ENCODE results near the gene MALT1. TPM values are rescaled to one million over a fixed set of nuclear protein-coding genes. Genes with fewer than 3 reads are reported as not detected.

MALT1 gene
- total RNA-seq, 5 donors from 2014 or later (not counting 1 experiment from before 2014, with no cell fraction given), result 54.5 to 83.2 (median 69.5) TPM

- Histone ChIP-seq H3K4me1 (ENCODE audit: control insufficient read depth in 1 of 2, extremely low read depth in 1 of 2, insufficient read depth in 2 of 2, low read length in 2 of 2) (no peaks in the 10 kb centered on the region), H3K9me3 (no peaks in the 10 kb centered on the region), H3K36me3 (ENCODE audit: control insufficient read depth in 2 of 2, extremely low read depth in 1 of 2, insufficient read depth in 1 of 2, low read length in 1 of 2) (no peaks in the 10 kb centered on the region), H3K4me3 (ENCODE audit: control insufficient read depth in 1 of 2, extremely low read depth in 1 of 2, low read length in 1 of 2) (no peak overlapping the region), H3K27ac (ENCODE audit: low read length) (no peak overlapping the region), H3K27me3 (replicated peaks in 1 of 2; ENCODE audit: control insufficient read depth in 2 of 2, extremely low read depth in 1 of 2, insufficient read depth in 2 of 2, low read length in 1 of 2) (peaks cover 0 to 40% of the 10 kb centered on the region in 2 experiments)
- Mint-ChIP-seq H3K4me3 (no peak overlapping the region), H3K9me3 (no peaks in the 10 kb centered on the region), H3K27ac (no peak overlapping the region), H3K36me3 (no peaks in the 10 kb centered on the region), H3K27me3 (peaks cover 30 to 37% of the 10 kb centered on the region in 2 donors), H3K4me1 (peaks cover 0 to 4% (median 0%) of the 10 kb centered on the region in 3 donors)
- ChIA-PET POLR2A (no interaction called here), CTCF (interaction anchor here (0.9 to 1.2 kb wide), 2 partner anchors 9 to 284 kb away, joined by 3 read pairs; no protein-coding TSS in a partner anchor)
- WGBS (ENCODE audit: insufficient coverage), result 67% methylated on average over 1 of the region's 4 CpGs
- ATAC-seq (replicated peaks in 1 of 4), result no peak
- no peak for DNase-seq
Measured at GRCh38 chr18:58785870-58786269, 114.6 kb downstream of the MALT1 start.

- H3K4me3 Mint-ChIP-seq, result no peak overlapping the region
- no peaks in the 10 kb centered on the region for H3K9me3 Mint-ChIP-seq
- DNase-seq (no peak), ATAC-seq (replicated peaks in 1 of 4) (no peak)
- POLR2A ChIA-PET, result no interaction called here
- no peaks in the 10 kb centered on the region for H3K36me3 Mint-ChIP-seq
- H3K4me3 ChIP-seq (ENCODE audit: control insufficient read depth in 1 of 2, extremely low read depth in 1 of 2, low read length in 1 of 2), result no peak overlapping the region
- peaks cover 0 to 30% of the 10 kb centered on the region in 2 experiments for H3K27me3 ChIP-seq (replicated peaks in 1 of 2; ENCODE audit: control insufficient read depth in 2 of 2, extremely low read depth in 1 of 2, insufficient read depth in 2 of 2, low read length in 1 of 2)
- no peaks in the 10 kb centered on the region for H3K9me3 ChIP-seq
- no peak overlapping the region for H3K27ac Mint-ChIP-seq
- H3K4me1 ChIP-seq (ENCODE audit: control insufficient read depth in 1 of 2, extremely low read depth in 1 of 2, insufficient read depth in 2 of 2, low read length in 2 of 2), result no peaks in the 10 kb centered on the region
- H3K27me3 Mint-ChIP-seq, result peaks cover 27 to 35% of the 10 kb centered on the region in 2 donors
- H3K27ac ChIP-seq (ENCODE audit: low read length), result no peak overlapping the region
- no peaks in the 10 kb centered on the region for H3K36me3 ChIP-seq (ENCODE audit: control insufficient read depth in 2 of 2, extremely low read depth in 1 of 2, insufficient read depth in 1 of 2, low read length in 1 of 2)
- CTCF ChIA-PET, result interaction anchor here in 1 of 2 donors (0.6 kb wide), 1 partner anchor 173 kb away, joined by 6 read pairs; no protein-coding TSS in a partner anchor
- WGBS (ENCODE audit: insufficient coverage), result 85% methylated on average over 8 of the region's 14 CpGs
- peaks cover 0 to 4% (median 0%) of the 10 kb centered on the region in 3 donors for H3K4me1 Mint-ChIP-seq
Measured at GRCh38 chr18:58787536-58788149, 116.4 kb downstream of the MALT1 start.

GRCh38 chr18:58788470-58788869 lies 117.2 kb downstream of the MALT1 start:
- WGBS (ENCODE audit: insufficient coverage), result 94% methylated on average over 2 of the region's 3 CpGs
- H3K9me3 Mint-ChIP-seq, result no peaks in the 10 kb centered on the region
- Histone ChIP-seq H3K36me3 (ENCODE audit: control insufficient read depth in 2 of 2, extremely low read depth in 1 of 2, insufficient read depth in 1 of 2, low read length in 1 of 2) (no peaks in the 10 kb centered on the region), H3K4me1 (ENCODE audit: control insufficient read depth in 1 of 2, extremely low read depth in 1 of 2, insufficient read depth in 2 of 2, low read length in 2 of 2) (no peaks in the 10 kb centered on the region), H3K27ac (ENCODE audit: low read length) (no peak overlapping the region), H3K4me3 (ENCODE audit: control insufficient read depth in 1 of 2, extremely low read depth in 1 of 2, low read length in 1 of 2) (no peak overlapping the region), H3K27me3 (replicated peaks in 1 of 2; ENCODE audit: control insufficient read depth in 2 of 2, extremely low read depth in 1 of 2, insufficient read depth in 2 of 2, low read length in 1 of 2) (peaks cover 0 to 28% of the 10 kb centered on the region in 2 experiments), H3K9me3 (no peaks in the 10 kb centered on the region)
- ATAC-seq (replicated peaks in 1 of 4) (no peak), DNase-seq (no peak)
- H3K4me1 Mint-ChIP-seq, result peaks cover 0 to 4% (median 0%) of the 10 kb centered on the region in 3 donors
- peaks cover 30 to 32% of the 10 kb centered on the region in 2 donors for H3K27me3 Mint-ChIP-seq
- no peaks in the 10 kb centered on the region for H3K36me3 Mint-ChIP-seq
- ChIA-PET POLR2A (no interaction called here), CTCF (interaction anchor here (0.6 to 1.0 kb wide), 2 partner anchors 217 to 283 kb away, joined by 3 to 5 read pairs; no protein-coding TSS in a partner anchor)
- no peak overlapping the region for H3K27ac Mint-ChIP-seq
- H3K4me3 Mint-ChIP-seq, result no peak overlapping the region

GRCh38 chr18:58788971-58789875 lies 118.0 kb downstream of the MALT1 start:
- POLR2A ChIA-PET, result no interaction called here
- CTCF ChIA-PET, result interaction anchor here in 1 of 2 donors (1.0 kb wide), 1 partner anchor 282 kb away, joined by 3 read pairs; no protein-coding TSS in a partner anchor

GRCh38 chr18:58789876-58790240 lies 118.6 kb downstream of the MALT1 start:
- no peaks in the 10 kb centered on the region for H3K9me3 ChIP-seq
- no peaks in the 10 kb centered on the region for H3K36me3 ChIP-seq (ENCODE audit: control insufficient read depth in 2 of 2, extremely low read depth in 1 of 2, insufficient read depth in 1 of 2, low read length in 1 of 2)
- no peaks in the 10 kb centered on the region for H3K9me3 Mint-ChIP-seq
- H3K27me3 ChIP-seq (replicated peaks in 1 of 2; ENCODE audit: control insufficient read depth in 2 of 2, extremely low read depth in 1 of 2, insufficient read depth in 2 of 2, low read length in 1 of 2), result peaks cover 0 to 24% of the 10 kb centered on the region in 2 experiments
- ChIA-PET POLR2A (no interaction called here), CTCF (no interaction called here)
- no peak overlapping the region for H3K4me3 ChIP-seq (ENCODE audit: control insufficient read depth in 1 of 2, extremely low read depth in 1 of 2, low read length in 1 of 2)
- H3K27ac ChIP-seq (ENCODE audit: low read length), result no peak overlapping the region
- ATAC-seq (replicated peaks in 1 of 4), result no peak
- H3K36me3 Mint-ChIP-seq, result no peaks in the 10 kb centered on the region
- no peaks in the 10 kb centered on the region for H3K4me1 ChIP-seq (ENCODE audit: control insufficient read depth in 1 of 2, extremely low read depth in 1 of 2, insufficient read depth in 2 of 2, low read length in 2 of 2)
- WGBS (ENCODE audit: insufficient coverage), result 67% methylated on average over 1 of the region's 5 CpGs
- H3K4me1 Mint-ChIP-seq, result peaks cover 0 to 4% (median 0%) of the 10 kb centered on the region in 3 donors
- peaks cover 28 to 35% of the 10 kb centered on the region in 2 donors for H3K27me3 Mint-ChIP-seq
- no peak overlapping the region for H3K4me3 Mint-ChIP-seq
- H3K27ac Mint-ChIP-seq, result no peak overlapping the region
- DNase-seq, result no peak

More at GRCh38 chr18:58788971-58789875, 118.0 kb downstream of the MALT1 start:
- peaks cover 31 to 34% of the 10 kb centered on the region in 2 donors for H3K27me3 Mint-ChIP-seq
- Histone ChIP-seq H3K4me1 (ENCODE audit: control insufficient read depth in 1 of 2, extremely low read depth in 1 of 2, insufficient read depth in 2 of 2, low read length in 2 of 2) (no peaks in the 10 kb centered on the region), H3K27ac (ENCODE audit: low read length) (no peak overlapping the region), H3K4me3 (ENCODE audit: control insufficient read depth in 1 of 2, extremely low read depth in 1 of 2, low read length in 1 of 2) (no peak overlapping the region), H3K36me3 (ENCODE audit: control insufficient read depth in 2 of 2, extremely low read depth in 1 of 2, insufficient read depth in 1 of 2, low read length in 1 of 2) (no peaks in the 10 kb centered on the region), H3K9me3 (no peaks in the 10 kb centered on the region), H3K27me3 (replicated peaks in 1 of 2; ENCODE audit: control insufficient read depth in 2 of 2, extremely low read depth in 1 of 2, insufficient read depth in 2 of 2, low read length in 1 of 2) (peaks cover 0 to 30% of the 10 kb centered on the region in 2 experiments)
- DNase-seq (no peak), ATAC-seq (replicated peaks in 1 of 4) (no peak)
- no peaks in the 10 kb centered on the region for H3K36me3 Mint-ChIP-seq
- 89% methylated on average over 7 of the region's 11 CpGs for WGBS (ENCODE audit: insufficient coverage)
- H3K4me1 Mint-ChIP-seq, result peaks cover 0 to 4% (median 0%) of the 10 kb centered on the region in 3 donors
- H3K27ac Mint-ChIP-seq, result no peak overlapping the region
- no peak overlapping the region for H3K4me3 Mint-ChIP-seq
- no peaks in the 10 kb centered on the region for H3K9me3 Mint-ChIP-seq

GRCh38 chr18:58792086-58792485 lies 120.8 kb downstream of the MALT1 start:
- H3K36me3 Mint-ChIP-seq, result no peaks in the 10 kb centered on the region
- no peak overlapping the region for H3K4me3 ChIP-seq (ENCODE audit: control insufficient read depth in 1 of 2, extremely low read depth in 1 of 2, low read length in 1 of 2)
- no peaks in the 10 kb centered on the region for H3K9me3 Mint-ChIP-seq
- no peak for DNase-seq
- no peaks in the 10 kb centered on the region for H3K36me3 ChIP-seq (ENCODE audit: control insufficient read depth in 2 of 2, extremely low read depth in 1 of 2, insufficient read depth in 1 of 2, low read length in 1 of 2)
- H3K27me3 Mint-ChIP-seq, result peaks cover 27 to 33% of the 10 kb centered on the region in 2 donors
- no peak overlapping the region for H3K27ac Mint-ChIP-seq
- H3K4me1 ChIP-seq (ENCODE audit: control insufficient read depth in 1 of 2, extremely low read depth in 1 of 2, insufficient read depth in 2 of 2, low read length in 2 of 2), result no peaks in the 10 kb centered on the region
- no peaks in the 10 kb centered on the region for H3K9me3 ChIP-seq
- ATAC-seq (replicated peaks in 1 of 4), result no peak
- no peak overlapping the region for H3K4me3 Mint-ChIP-seq
- no peak overlapping the region for H3K27ac ChIP-seq (ENCODE audit: low read length)
- CTCF ChIA-PET, result interaction anchor here in 1 of 2 donors (0.9 kb wide), 1 partner anchor 10 kb away, joined by 3 read pairs; no protein-coding TSS in a partner anchor
- H3K27me3 ChIP-seq (replicated peaks in 1 of 2; ENCODE audit: control insufficient read depth in 2 of 2, extremely low read depth in 1 of 2, insufficient read depth in 2 of 2, low read length in 1 of 2), result peaks cover 0 to 23% of the 10 kb centered on the region in 2 experiments
- H3K4me1 Mint-ChIP-seq, result no peaks in the 10 kb centered on the region
- POLR2A ChIA-PET, result no interaction called here
- WGBS (ENCODE audit: insufficient coverage), result 87% methylated on average over 5 of the region's 7 CpGs
